Measurements from ENCODE around the gene LEPROT. TPM values are rescaled to one million over a fixed set of nuclear protein-coding genes. Genes with fewer than 3 reads are reported as not detected.

The LEPROT gene
- polyA plus RNA-seq, 1 donor from 2014 or later, result 39.2 TPM

DNA sequence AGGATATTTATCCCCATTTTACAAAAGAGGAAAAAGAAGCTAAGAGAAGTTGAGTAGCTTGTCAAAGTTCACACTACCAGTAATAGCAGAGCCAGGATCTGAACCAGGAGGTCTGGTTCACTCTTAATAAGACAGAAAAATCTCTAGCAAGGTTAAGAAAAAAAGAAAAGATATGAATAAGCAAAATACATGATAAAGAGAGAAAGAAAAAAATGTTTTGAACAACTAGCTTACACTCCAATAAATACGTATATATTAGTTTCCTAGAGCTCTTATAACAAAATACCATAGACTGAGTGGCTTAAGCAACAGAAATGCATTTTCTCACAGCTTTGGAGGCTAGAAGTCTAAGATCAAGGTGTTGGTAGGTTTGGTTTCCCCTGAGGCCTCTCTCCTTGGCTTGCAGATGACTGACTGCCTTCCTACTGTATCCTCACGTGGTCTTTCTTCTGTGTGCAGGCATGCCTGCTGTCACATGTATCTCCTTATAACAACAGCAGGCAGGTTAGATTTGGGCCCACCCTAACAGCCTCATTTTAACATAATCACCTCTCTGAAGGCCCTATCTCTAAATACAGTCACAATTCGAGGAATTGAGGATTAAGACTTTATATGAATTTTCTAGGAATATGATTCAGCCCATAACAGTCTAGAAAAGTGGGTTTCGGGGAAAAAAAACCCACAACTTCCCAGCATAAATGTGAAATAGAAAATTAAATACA, 60.4 kb downstream of the LEPROT start:
- H3K36me3 ChIP-seq (ENCODE audit: insufficient read depth, low read length), result no peaks in the 10 kb centered on the region
- H3K9me3 ChIP-seq (ENCODE audit: low read length), result no peaks in the 10 kb centered on the region

More for the DNA sequence above, 60.4 kb downstream of the LEPROT start:
- H3K27me3 ChIP-seq (ENCODE audit: insufficient read depth, low read depth, low read length), result no peaks in the 10 kb centered on the region
- TF ChIP-seq RAD21 (conservative IDR thresholded peaks at IDR 0.05) (no peak), EP300 (conservative IDR thresholded peaks at IDR 0.05; ENCODE audit: poor library complexity, severe bottlenecking) (no peak), POLR2AphosphoS5 (IDR thresholded peaks at IDR 0.05) (no peak), REST (IDR thresholded peaks at IDR 0.05; ENCODE audit: borderline replicate concordance) (no peak), CTCF (IDR thresholded peaks at IDR 0.05; ENCODE audit: poor library complexity, severe bottlenecking) (no peak), MXI1 (conservative IDR thresholded peaks at IDR 0.05; ENCODE audit: poor library complexity, severe bottlenecking) (no peak), TAF1 (IDR thresholded peaks at IDR 0.05; ENCODE audit: low read depth) (no peak), SMC3 (conservative IDR thresholded peaks at IDR 0.05; ENCODE audit: poor library complexity) (no peak), EZH2 (IDR thresholded peaks at IDR 0.05; ENCODE audit: borderline replicate concordance, insufficient read depth, low read length, poor library complexity, severe bottlenecking) (no peak)
- H3F3A ChIP-seq (ENCODE audit: insufficient read depth, low read length, poor library complexity, severe bottlenecking), result no peaks in the 10 kb centered on the region
- H3K4me3 ChIP-seq (ENCODE audit: low read length), result no peak overlapping the region
- H3K9ac ChIP-seq (ENCODE audit: low read length), result no peak overlapping the region
- H4K20me1 ChIP-seq (ENCODE audit: insufficient read depth), result no peaks in the 10 kb centered on the region
- no peak overlapping the region for H3K4me2 ChIP-seq (ENCODE audit: low read length)
- H3K79me2 ChIP-seq (replicated peaks; ENCODE audit: insufficient read depth, low read length), result no peaks in the 10 kb centered on the region
- H2AFZ ChIP-seq (ENCODE audit: low read depth, low read length), result no peak overlapping the region
- no peak overlapping the region for H3K27ac ChIP-seq (ENCODE audit: low read length)
- H3K9me2 ChIP-seq (ENCODE audit: insufficient read depth, low read length), result no peaks in the 10 kb centered on the region

Measured in neural cell (in vitro differentiated cells).